ENCODE results near the gene G3BP2. TPM values are rescaled to one million over a fixed set of nuclear protein-coding genes. Genes with fewer than 3 reads are reported as not detected.

Gene G3BP2
- total RNA-seq, 4 donors from 2014 or later: 48.8 to 62.0 (median 56.6) TPM

GRCh38 chr4:75715105-75715799 lies 42.0 kb upstream of the G3BP2 start:
- Histone ChIP-seq H3K4me1 (peaks cover 7% of the 10 kb centered on the region), H3K27me3 (no peaks in the 10 kb centered on the region), H3K4me3 (no peak overlapping the region), H3K9me3 (no peaks in the 10 kb centered on the region), H3K36me3 (no peaks in the 10 kb centered on the region), H3K27ac (no peak overlapping the region)
- no peak for DNase-seq (ENCODE audit: low spot score in 2 of 2)
- 35% methylated on average over 4 of the region's 4 CpGs for WGBS
- TF ChIP-seq EP300 (IDR thresholded peaks at IDR 0.05): no peak
- TF ChIP-seq CTCF (IDR thresholded peaks at IDR 0.05): no peak
- no peak for TF ChIP-seq POLR2A (IDR thresholded peaks at IDR 0.05)
- TF ChIP-seq POLR2AphosphoS5 (IDR thresholded peaks at IDR 0.05): no peak

- no peak for DNase-seq (ENCODE audit: low spot score in 2 of 2)
- Histone ChIP-seq H3K36me3 (no peaks in the 10 kb centered on the region), H3K27me3 (no peaks in the 10 kb centered on the region), H3K4me1 (peaks cover 7% of the 10 kb centered on the region), H3K27ac (no peak overlapping the region), H3K9me3 (no peaks in the 10 kb centered on the region), H3K4me3 (no peak overlapping the region)
- WGBS: 36% methylated on average over 1 of the region's 1 CpG
- TF ChIP-seq POLR2AphosphoS5 (IDR thresholded peaks at IDR 0.05) (no peak), CTCF (IDR thresholded peaks at IDR 0.05) (no peak), EP300 (IDR thresholded peaks at IDR 0.05) (no peak), POLR2A (IDR thresholded peaks at IDR 0.05) (no peak)
These were observed 41.5 kb upstream of the G3BP2 start for GRCh38 chr4:75714704-75715103.

- Histone ChIP-seq H3K4me3 (no peak overlapping the region), H3K36me3 (no peaks in the 10 kb centered on the region), H3K9me3 (no peaks in the 10 kb centered on the region), H3K27me3 (no peaks in the 10 kb centered on the region), H3K27ac (no peak overlapping the region), H3K4me1 (peaks cover 7% of the 10 kb centered on the region)
- TF ChIP-seq CTCF (IDR thresholded peaks at IDR 0.05): no peak
- 90% methylated on average over 4 of the region's 4 CpGs for WGBS
- DNase-seq (ENCODE audit: low spot score in 2 of 2): no peak
These were observed 40.8 kb upstream of the G3BP2 start for GRCh38 chr4:75714011-75714410.

- no peak for DNase-seq (ENCODE audit: low spot score in 2 of 2)
- Histone ChIP-seq H3K9me3 (no peaks in the 10 kb centered on the region), H3K4me3 (no peak overlapping the region), H3K36me3 (no peaks in the 10 kb centered on the region), H3K27me3 (no peaks in the 10 kb centered on the region), H3K4me1 (peaks cover 3% of the 10 kb centered on the region), H3K27ac (no peak overlapping the region)
- no peak for TF ChIP-seq POLR2A (IDR thresholded peaks at IDR 0.05)
- no peak for TF ChIP-seq EP300 (IDR thresholded peaks at IDR 0.05)
- TF ChIP-seq POLR2AphosphoS5 (IDR thresholded peaks at IDR 0.05): no peak
- TF ChIP-seq CTCF (IDR thresholded peaks at IDR 0.05): no peak
- WGBS: 79% methylated on average over 4 of the region's 4 CpGs
These were observed 37.0 kb upstream of the G3BP2 start for GRCh38 chr4:75710246-75710645.

GRCh38 chr4:75708218-75708691 lies 35.0 kb upstream of the G3BP2 start:
- TF ChIP-seq POLR2AphosphoS5 (IDR thresholded peaks at IDR 0.05) (no peak), EP300 (IDR thresholded peaks at IDR 0.05) (no peak), CTCF (IDR thresholded peaks at IDR 0.05) (no peak), POLR2A (IDR thresholded peaks at IDR 0.05) (no peak)
- no peaks in the 10 kb centered on the region for H3K4me1 ChIP-seq
- no peaks in the 10 kb centered on the region for H3K36me3 ChIP-seq
- H3K4me3 ChIP-seq: no peak overlapping the region
- no peaks in the 10 kb centered on the region for H3K27me3 ChIP-seq
- no peak overlapping the region for H3K27ac ChIP-seq
- WGBS: 90% methylated on average over 3 of the region's 3 CpGs
- DNase-seq (ENCODE audit: low spot score in 2 of 2): no peak
- H3K9me3 ChIP-seq: no peaks in the 10 kb centered on the region
